Sigmoid colon (tissue), 7 donors: ENCODE results near the gene RHBDL1. TPM values are rescaled to one million over a fixed set of nuclear protein-coding genes. Genes with fewer than 3 reads are reported as not detected.

Experiments
- DNase-seq: peaks from one replicate; pipeline ENCODE4 v3.0.0-alpha.2; 2019
- H3K27ac ChIP-seq, 4 donors: fragments of 200-600 bp; sonication (generic); one replicate each; pipeline ENCODE4 v1.5.1; 2016 to 2019; ENCODE audit warnings: mild to moderate bottlenecking in 1 of 4
- H3K27me3 ChIP-seq, 3 donors: fragments of 200-600 bp; sonication (generic); one replicate each; pipeline ENCODE4 v1.5.1; 2019; ENCODE audit warnings: mild to moderate bottlenecking in 1 of 3
- H3K36me3 ChIP-seq, 4 donors: fragments of 200-600 bp; sonication (generic); one replicate each; pipeline ENCODE4 v1.5.1; 2016 to 2019
- H3K4me1 ChIP-seq, 4 donors: fragments of 200-600 bp; sonication (generic); one replicate each; pipeline ENCODE4 v1.5.1; 2017 to 2019
- H3K4me3 ChIP-seq, 4 donors: fragments of 200-600 bp; sonication (generic); one replicate each; pipeline ENCODE4 v1.5.1; 2017 to 2019; ENCODE audit warnings: mild to moderate bottlenecking in 2 of 4, moderate library complexity in 1 of 4
- H3K9me3 ChIP-seq, 4 donors: fragments of 200-600 bp in 3 of 4; sonication (generic) in 3 of 4; one replicate each; pipeline versions ENCODE4 v1.5.1 to v1.6.1; 2013 to 2019
- EP300 ChIP-seq, 4 donors: sonication (generic); formaldehyde crosslinking; IDR thresholded peaks; one replicate each; pipeline ENCODE4 v1.6.1; 2017; ENCODE audit warnings: antibody characterized with exemption in 4 of 4
- POLR2A ChIP-seq, 2 donors: fragments of 450-650 bp; IDR thresholded peaks; one replicate each; pipeline ENCODE4 v1.6.1; 2016; ENCODE audit warnings: antibody characterized with exemption in 2 of 2, mild to moderate bottlenecking in 2 of 2, moderate library complexity in 2 of 2
- POLR2AphosphoS5 ChIP-seq, 4 donors: sonication (generic); formaldehyde crosslinking; IDR thresholded peaks; one replicate each; pipeline ENCODE4 v1.6.1; 2017; ENCODE audit warnings: antibody characterized with exemption in 4 of 4
- WGBS, 2 donors: extraction: QIAGEN DNeasy Blood & Tissue Kit; methylation state at CpG; one replicate each; pipeline ENCODE4 v1.1.7; 2013; 5-methylcytosine and 5-hydroxymethylcytosine counted together
- intact Hi-C: fragments of 100-400 bp; cut with DNase I; formaldehyde crosslinking; loops from one replicate; pipeline ENCODE4 v1.15.1; 2023
- polyA plus RNA-seq, 3 donors: library from polyadenylated mRNA; stranded (reverse); fragments of 200-250 nt; gene quantifications; one replicate each; pipeline ENCODE4 v1.2.3, GENCODE V29; 2013
- total RNA-seq, 4 donors: library from RNA; depleted of rRNA; stranded (reverse); fragments of >200 nt; gene quantifications; one replicate each; pipeline ENCODE4 v1.1.0, GENCODE V29; 2016
- TF ChIP-seq, protein P1 (sequence below), 4 experiments: fragments of 450-650 bp in 3 of 4; fragments of 200-600 bp in 1 of 4; IDR thresholded peaks; one replicate each; pipeline ENCODE4 v1.5.1; 2016 to 2019; ENCODE audit warnings: antibody characterized with exemption in 4 of 4, mild to moderate bottlenecking in 3 of 4, moderate library complexity in 2 of 4
- donor health status: healthy with polysubstance abuse.
- donor health status: Bipolar disorder and iron deficiency.
- donor health status: healthy.

The RHBDL1 gene
- total and polyA plus RNA-seq, 7 donors: 0.46 to 6.1 (median 1.5) TPM; not detected in 2

DNA sequence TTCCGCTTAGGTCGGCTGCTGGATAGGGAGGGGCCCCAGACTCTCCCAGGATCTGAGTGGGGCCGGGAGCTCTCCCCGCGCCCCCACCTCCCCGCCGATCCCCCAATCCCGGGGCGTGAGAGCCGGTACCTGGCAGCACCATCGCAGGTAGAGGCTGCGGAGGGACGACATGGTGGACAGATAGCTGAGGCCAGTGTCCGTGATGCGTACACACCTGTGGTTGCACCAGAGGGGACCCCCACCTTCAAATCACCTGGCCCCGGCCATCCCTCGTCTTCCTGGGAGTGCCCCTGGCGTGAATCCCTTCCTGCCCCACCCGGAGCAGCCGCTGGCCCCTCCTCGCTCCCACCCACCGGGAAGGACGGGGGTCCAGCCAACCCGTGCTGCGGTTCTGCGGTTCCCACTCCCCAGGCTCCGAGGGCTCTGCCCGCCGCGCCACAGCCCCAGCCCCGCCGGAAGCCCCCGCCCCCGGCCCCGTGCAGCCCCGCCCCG lies 19.4 kb downstream of the RHBDL1 start:
- H3K36me3 ChIP-seq: no peaks in the 10 kb centered on the region
- no peak for DNase-seq
- H3K4me3 ChIP-seq: no peak overlapping the region
- TF ChIP-seq POLR2A (IDR thresholded peaks at IDR 0.05) (no peak), EP300 (IDR thresholded peaks at IDR 0.05) (no peak), POLR2AphosphoS5 (IDR thresholded peaks at IDR 0.05) (no peak)
- TF ChIP-seq, protein P1, sequence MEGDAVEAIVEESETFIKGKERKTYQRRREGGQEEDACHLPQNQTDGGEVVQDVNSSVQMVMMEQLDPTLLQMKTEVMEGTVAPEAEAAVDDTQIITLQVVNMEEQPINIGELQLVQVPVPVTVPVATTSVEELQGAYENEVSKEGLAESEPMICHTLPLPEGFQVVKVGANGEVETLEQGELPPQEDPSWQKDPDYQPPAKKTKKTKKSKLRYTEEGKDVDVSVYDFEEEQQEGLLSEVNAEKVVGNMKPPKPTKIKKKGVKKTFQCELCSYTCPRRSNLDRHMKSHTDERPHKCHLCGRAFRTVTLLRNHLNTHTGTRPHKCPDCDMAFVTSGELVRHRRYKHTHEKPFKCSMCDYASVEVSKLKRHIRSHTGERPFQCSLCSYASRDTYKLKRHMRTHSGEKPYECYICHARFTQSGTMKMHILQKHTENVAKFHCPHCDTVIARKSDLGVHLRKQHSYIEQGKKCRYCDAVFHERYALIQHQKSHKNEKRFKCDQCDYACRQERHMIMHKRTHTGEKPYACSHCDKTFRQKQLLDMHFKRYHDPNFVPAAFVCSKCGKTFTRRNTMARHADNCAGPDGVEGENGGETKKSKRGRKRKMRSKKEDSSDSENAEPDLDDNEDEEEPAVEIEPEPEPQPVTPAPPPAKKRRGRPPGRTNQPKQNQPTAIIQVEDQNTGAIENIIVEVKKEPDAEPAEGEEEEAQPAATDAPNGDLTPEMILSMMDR (IDR thresholded peaks at IDR 0.05): no peak
- H3K27ac ChIP-seq: no peak overlapping the region
- H3K4me1 ChIP-seq: peaks cover 0 to 35% (median 27%) of the 10 kb centered on the region in 4 donors
- intact Hi-C loops: no loop called here
- 1 to 2% methylated on average over 37 of the region's 37 CpGs for WGBS, 2 donors
- H3K27me3 ChIP-seq: peaks cover 43 to 79% (median 57%) of the 10 kb centered on the region in 3 donors
- H3K9me3 ChIP-seq: no peaks in the 10 kb centered on the region

DNA sequence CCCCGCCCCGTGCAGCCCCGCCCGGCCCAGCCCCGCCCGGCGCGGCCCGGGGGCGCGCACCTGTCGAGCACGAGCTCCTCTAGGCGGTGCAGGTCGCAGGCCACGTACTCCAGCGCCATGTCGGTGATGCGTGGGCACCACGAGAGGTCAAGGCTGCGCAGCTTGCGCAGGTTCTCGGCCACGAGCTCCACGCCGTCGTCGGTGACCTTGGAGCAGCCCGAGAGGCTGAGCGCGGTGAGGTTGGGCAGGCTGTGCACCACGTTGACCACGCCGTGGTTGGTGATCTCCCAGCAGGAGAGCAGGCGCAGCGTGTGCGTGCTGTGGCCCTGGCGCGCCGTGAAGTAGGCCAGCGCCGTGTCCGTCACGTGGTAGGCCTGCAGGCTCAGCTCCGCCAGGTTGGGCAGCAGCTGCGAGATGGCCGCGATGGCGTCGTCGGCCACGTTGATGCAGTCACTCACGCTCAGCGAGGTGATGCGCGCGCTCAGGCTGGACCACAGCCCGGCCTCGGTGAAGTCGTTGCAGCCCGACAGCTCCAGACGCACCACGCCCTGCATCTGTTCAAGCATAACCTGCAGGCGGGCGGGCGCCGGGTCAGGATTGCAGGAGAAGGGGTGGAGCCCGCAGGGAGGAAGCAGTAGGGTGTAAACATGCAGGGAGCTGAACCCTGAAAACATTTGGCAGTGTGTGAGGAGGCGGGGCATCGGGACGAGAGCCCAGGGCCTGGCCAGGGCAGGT lies 20.1 kb downstream of the RHBDL1 start:
- no peaks in the 10 kb centered on the region for H3K36me3 ChIP-seq
- peaks cover 0 to 33% (median 25%) of the 10 kb centered on the region in 4 donors for H3K4me1 ChIP-seq
- H3K27ac ChIP-seq: no peak overlapping the region
- peaks cover 49 to 85% (median 63%) of the 10 kb centered on the region in 3 donors for H3K27me3 ChIP-seq
- WGBS, 2 donors: 1% methylated on average over 71 of the region's 71 CpGs
- TF ChIP-seq POLR2A (IDR thresholded peaks at IDR 0.05): no peak
- TF ChIP-seq POLR2AphosphoS5 (IDR thresholded peaks at IDR 0.05): no peak
- no peak for TF ChIP-seq EP300 (IDR thresholded peaks at IDR 0.05)
- TF ChIP-seq, protein P1 (IDR thresholded peaks at IDR 0.05): no peak
- H3K9me3 ChIP-seq: no peaks in the 10 kb centered on the region
- H3K4me3 ChIP-seq: no peak overlapping the region
- DNase-seq: no peak
- intact Hi-C loops: no loop called here

DNA sequence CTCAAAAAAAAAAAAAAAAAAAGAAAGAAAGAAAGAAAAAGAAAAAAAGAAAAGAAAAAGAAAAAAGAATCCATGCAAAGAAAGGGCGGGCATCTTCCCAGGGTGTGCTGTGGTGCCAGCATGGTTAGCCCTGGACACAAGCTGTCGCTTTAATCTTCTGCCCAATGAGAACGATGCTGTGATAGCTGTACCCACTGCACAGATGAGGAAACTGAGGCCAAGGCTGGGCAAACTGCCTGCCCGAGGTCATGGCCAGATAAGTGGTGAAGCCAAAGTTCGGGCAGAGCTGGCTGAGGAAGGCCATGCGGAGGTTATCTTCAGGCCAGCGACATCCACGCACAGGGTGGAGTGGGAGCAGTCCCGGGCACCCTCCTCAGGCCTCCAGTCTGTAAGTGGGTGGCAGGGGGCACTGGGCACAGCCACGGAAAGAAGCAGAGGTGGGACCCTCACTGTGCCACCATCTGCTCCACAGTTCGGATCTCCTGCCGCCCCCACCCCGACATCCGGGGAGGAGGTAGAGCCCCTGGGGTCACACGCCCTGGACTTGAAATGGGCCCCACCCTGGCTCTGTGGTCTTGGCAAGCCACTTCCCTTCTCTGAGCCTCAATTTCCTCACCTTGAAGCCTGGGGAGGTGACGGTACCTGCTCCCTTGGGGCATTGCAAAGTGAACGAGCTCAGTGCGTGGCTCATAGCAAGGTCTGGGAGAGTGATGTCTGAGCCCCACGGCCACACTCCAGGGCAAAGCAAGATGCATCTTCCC lies 23.6 kb downstream of the RHBDL1 start:
- Histone ChIP-seq H3K36me3 (no peaks in the 10 kb centered on the region), H3K27me3 (peaks cover 66 to 95% (median 84%) of the 10 kb centered on the region in 3 donors), H3K9me3 (no peaks in the 10 kb centered on the region), H3K27ac (no peak overlapping the region), H3K4me3 (no peak overlapping the region), H3K4me1 (peaks cover 0 to 25% (median 22%) of the 10 kb centered on the region in 4 donors)
- no peak for DNase-seq
- no peak for TF ChIP-seq POLR2A (IDR thresholded peaks at IDR 0.05)
- TF ChIP-seq, protein P1 (IDR thresholded peaks at IDR 0.05): no peak
- no peak for TF ChIP-seq POLR2AphosphoS5 (IDR thresholded peaks at IDR 0.05)
- no peak for TF ChIP-seq EP300 (IDR thresholded peaks at IDR 0.05)
- intact Hi-C loops: no loop called here
- WGBS, 2 donors: 64 to 66% methylated on average over 19 of the region's 19 CpGs

DNA sequence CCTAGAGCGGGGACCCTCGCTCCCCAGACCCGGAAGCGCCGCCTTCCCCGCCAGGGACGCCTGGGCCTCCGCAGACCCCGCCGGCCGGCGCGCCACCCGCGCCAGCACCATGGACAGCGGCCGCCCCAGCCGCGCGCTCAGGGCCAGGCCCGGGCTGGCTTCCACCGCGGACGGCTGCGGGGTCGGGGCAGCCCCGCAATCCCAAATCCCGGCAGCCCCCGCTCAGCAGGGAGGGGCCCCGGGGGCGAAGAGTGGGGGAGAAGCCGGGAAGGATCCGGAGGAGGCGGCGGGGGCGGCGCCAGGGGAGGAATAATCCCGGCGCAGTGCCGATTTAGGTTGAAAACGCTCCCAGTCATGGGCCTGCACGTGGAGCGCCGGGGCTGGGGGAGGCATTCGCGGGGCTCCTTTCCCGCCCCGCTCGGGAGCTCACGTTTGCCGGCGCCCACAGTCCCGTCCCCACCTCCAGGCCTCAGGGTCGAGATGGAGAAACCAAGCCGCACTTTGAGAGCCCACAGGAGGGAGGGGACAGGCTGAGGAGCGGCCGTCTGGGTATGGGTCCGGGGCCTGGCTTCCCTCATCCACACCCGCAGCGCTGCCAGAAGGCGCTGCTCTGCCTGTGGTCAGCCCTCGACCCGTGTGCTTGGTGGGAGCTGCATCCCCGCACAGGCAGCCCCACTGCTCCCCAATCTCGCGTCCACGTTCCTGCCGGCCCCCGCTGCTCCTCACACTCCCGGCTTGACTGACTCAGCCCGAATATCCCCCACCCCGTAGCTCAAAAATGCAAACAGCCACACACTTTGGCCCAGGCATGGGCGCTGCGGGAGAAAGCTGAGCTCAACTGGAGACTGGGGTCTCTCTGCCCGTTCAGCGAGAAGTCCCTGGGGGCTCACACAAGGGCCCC lies 25.5 kb downstream of the RHBDL1 start:
- TF ChIP-seq POLR2AphosphoS5 (IDR thresholded peaks at IDR 0.05) (no peak), POLR2A (IDR thresholded peaks at IDR 0.05) (no peak), EP300 (IDR thresholded peaks at IDR 0.05) (no peak)
- TF ChIP-seq, protein P1 (IDR thresholded peaks at IDR 0.05): no peak
- peaks cover 0 to 13% (median 7%) of the 10 kb centered on the region in 4 donors for H3K4me1 ChIP-seq
- peaks cover 65 to 93% (median 82%) of the 10 kb centered on the region in 3 donors for H3K27me3 ChIP-seq
- DNase-seq: no peak
- H3K36me3 ChIP-seq: no peaks in the 10 kb centered on the region
- intact Hi-C loops: no loop called here
- no peak overlapping the region for H3K4me3 ChIP-seq
- no peaks in the 10 kb centered on the region for H3K9me3 ChIP-seq
- 7 to 8% methylated on average over 76 of the region's 76 CpGs for WGBS, 2 donors
- H3K27ac ChIP-seq: no peak overlapping the region
